ENCODE results near the gene SNX20.
A peak's percentile ranks its signal among the peaks of the same experiment; 100 is the strongest.

SNX20 gene

DNA sequence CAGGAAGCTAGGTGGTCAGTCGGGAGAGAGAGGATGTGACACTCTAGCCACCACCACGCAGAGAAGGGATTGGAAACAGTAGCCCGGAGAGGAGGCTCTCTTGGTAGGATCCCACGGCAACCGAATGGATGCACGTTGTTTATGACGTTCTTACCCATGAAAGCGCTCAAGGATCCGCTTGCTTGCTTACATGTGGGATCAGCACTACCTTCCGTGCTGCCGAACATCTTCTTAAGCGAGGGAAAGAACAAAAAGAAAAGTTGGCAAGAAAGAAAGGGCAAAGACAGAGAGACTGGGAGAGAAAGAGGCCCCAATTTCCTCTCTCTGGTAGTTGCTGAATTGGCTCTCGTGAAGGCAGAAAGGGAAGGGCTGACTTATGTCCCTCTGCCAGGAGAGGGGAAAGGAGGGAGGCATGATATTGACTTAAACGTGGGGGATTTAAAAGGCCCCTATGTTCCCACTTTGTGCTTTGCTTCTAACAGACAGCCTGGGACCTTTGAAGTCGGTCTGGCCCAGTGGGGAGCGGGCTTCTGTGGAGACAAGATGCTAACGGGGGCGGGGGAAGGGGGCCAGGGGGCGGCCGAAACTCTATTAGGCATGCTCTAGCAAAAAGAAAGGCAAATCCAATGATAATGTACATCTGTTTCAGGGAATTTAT lies 35.4 kb downstream of the SNX20 start:
- Histone ChIP-seq H3K9me3 (ENCODE audit: severe bottlenecking) (peaks cover 2% of the 10 kb centered on the region), H3K27ac (no peak overlapping the region), H3K36me3 (no peaks in the 10 kb centered on the region), H3K4me3 (ENCODE audit: low read depth, low read length) (no peak overlapping the region), H3K27me3 (ENCODE audit: insufficient read depth, low read depth, severe bottlenecking) (no peaks in the 10 kb centered on the region)
- TF ChIP-seq, protein P1, sequence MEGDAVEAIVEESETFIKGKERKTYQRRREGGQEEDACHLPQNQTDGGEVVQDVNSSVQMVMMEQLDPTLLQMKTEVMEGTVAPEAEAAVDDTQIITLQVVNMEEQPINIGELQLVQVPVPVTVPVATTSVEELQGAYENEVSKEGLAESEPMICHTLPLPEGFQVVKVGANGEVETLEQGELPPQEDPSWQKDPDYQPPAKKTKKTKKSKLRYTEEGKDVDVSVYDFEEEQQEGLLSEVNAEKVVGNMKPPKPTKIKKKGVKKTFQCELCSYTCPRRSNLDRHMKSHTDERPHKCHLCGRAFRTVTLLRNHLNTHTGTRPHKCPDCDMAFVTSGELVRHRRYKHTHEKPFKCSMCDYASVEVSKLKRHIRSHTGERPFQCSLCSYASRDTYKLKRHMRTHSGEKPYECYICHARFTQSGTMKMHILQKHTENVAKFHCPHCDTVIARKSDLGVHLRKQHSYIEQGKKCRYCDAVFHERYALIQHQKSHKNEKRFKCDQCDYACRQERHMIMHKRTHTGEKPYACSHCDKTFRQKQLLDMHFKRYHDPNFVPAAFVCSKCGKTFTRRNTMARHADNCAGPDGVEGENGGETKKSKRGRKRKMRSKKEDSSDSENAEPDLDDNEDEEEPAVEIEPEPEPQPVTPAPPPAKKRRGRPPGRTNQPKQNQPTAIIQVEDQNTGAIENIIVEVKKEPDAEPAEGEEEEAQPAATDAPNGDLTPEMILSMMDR (IDR thresholded peaks at IDR 0.05; ENCODE audit: low read depth, low read length): no peak
- no peak for DNase-seq

DNA sequence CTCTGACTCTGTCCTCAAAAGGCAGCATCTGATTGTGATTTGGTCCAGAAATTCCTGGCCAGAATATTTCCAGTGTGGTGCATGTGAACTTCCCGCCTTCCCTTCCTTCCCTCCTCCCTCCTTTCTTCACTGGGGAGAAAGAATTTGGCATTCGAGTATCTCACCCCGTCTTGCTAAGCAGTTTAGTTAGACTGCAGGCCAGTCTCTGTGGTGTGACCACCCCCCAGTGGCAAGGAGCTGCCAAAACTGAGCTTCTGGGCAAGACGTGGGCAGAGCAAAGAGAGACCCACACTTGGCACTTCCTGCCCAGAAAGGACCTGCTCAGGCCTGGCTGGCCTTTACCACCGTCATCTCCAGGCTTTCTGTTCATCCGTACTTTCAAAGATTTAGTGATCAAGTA lies 36.4 kb downstream of the SNX20 start:
- peak; percentile 55 for DNase-seq
- H3K4me3 ChIP-seq (ENCODE audit: low read depth, low read length): no peak overlapping the region
- peaks cover 2% of the 10 kb centered on the region for H3K9me3 ChIP-seq (ENCODE audit: severe bottlenecking)
- H3K36me3 ChIP-seq: no peaks in the 10 kb centered on the region
- H3K27me3 ChIP-seq (ENCODE audit: insufficient read depth, low read depth, severe bottlenecking): no peaks in the 10 kb centered on the region
- TF ChIP-seq, protein P1 (IDR thresholded peaks at IDR 0.05; ENCODE audit: low read depth, low read length): peak; percentile 71
- H3K27ac ChIP-seq: no peak overlapping the region

DNA sequence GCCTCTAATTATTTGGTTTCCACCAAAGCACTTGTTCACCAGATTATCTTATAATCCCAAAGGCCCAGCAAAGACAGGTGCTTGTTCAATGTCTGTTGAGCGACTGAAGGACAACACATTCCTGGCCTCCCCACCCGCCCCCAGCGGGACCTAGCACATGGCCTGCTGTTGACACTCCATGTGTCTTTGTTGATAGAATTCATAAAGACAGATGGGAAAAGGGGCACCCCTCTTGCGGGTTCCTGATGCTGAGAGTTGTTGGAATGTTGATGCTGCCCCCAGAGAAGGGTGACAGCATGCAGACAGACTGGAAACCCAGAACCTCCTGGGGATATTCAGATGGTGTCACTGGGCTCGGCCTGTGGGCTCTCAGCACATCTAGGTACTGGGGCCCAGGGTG lies 36.9 kb downstream of the SNX20 start:
- Histone ChIP-seq H3K27ac (no peak overlapping the region), H3K9me3 (ENCODE audit: severe bottlenecking) (peaks cover 2% of the 10 kb centered on the region), H3K27me3 (ENCODE audit: insufficient read depth, low read depth, severe bottlenecking) (no peaks in the 10 kb centered on the region), H3K36me3 (no peaks in the 10 kb centered on the region), H3K4me3 (ENCODE audit: low read depth, low read length) (no peak overlapping the region)
- TF ChIP-seq, protein P1 (IDR thresholded peaks at IDR 0.05; ENCODE audit: low read depth, low read length): no peak
- DNase-seq: no peak

DNA sequence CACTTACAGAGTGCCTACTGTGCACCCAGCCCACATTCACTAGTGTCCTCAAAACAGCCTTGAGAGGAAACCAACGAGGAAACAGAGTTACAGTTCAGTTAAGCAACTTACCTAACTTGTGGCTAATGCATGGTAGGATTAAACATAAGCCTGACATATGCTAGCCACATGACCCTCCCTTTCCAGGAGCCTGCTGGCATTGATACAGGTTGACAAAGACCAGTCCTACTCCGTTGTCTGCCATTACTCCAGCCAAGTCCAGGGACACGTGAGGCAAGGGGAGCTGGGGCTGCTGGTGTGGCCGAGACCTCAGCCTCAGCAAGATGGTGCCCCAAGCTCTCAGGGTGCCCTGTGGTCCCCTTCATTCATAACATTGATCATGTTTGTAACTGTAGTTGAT lies 37.9 kb downstream of the SNX20 start:
- peak overlapping the region; percentile 55 for H3K27ac ChIP-seq
- H3K36me3 ChIP-seq: no peaks in the 10 kb centered on the region
- no peaks in the 10 kb centered on the region for H3K27me3 ChIP-seq (ENCODE audit: insufficient read depth, low read depth, severe bottlenecking)
- DNase-seq: peak; percentile 57
- no peak overlapping the region for H3K4me3 ChIP-seq (ENCODE audit: low read depth, low read length)
- TF ChIP-seq, protein P1 (IDR thresholded peaks at IDR 0.05; ENCODE audit: low read depth, low read length): no peak
- no peaks in the 10 kb centered on the region for H3K9me3 ChIP-seq (ENCODE audit: severe bottlenecking)

DNA sequence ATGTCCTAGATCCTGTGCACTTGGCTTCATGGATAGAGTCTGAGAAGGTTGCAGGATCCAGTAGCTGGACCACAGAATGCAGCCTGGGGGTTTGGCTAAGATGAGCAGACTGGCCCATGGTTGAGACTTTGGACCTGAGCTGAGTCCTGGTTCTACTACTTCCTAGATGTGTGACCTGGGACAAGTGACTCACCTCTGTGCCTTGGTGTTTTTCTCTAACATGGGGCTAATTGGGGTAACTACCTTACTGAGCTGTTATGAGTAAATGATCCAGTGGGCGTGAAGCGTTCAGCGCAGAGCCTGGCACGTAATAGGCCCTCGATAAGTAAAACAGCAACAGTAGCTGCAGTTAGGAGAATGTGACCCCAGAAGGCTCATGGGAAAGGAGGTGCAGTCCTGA lies 38.8 kb downstream of the SNX20 start:
- H3K27me3 ChIP-seq (ENCODE audit: insufficient read depth, low read depth, severe bottlenecking): no peaks in the 10 kb centered on the region
- no peaks in the 10 kb centered on the region for H3K36me3 ChIP-seq
- DNase-seq: no peak
- TF ChIP-seq, protein P1 (IDR thresholded peaks at IDR 0.05; ENCODE audit: low read depth, low read length): no peak
- no peak overlapping the region for H3K27ac ChIP-seq
- H3K9me3 ChIP-seq (ENCODE audit: severe bottlenecking): no peaks in the 10 kb centered on the region
- no peak overlapping the region for H3K4me3 ChIP-seq (ENCODE audit: low read depth, low read length)

DNA sequence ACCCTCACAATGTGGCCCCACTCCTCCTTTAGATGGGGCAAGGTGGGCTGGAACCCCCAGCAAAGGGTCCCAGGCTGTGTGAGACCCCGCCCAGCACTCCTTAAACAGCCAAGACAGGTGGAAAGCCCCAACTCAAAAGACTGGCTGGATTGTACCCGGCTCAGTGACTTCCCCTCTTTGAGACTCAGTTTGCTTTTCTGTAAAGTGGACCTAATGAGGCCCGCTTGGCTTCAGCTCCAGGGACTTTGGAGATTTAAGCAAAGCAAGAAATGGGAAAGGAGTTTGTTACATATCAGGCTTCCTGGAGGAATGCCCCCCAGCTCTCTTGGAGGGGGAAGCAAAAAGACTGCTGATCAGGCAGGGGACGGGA lies 39.3 kb downstream of the SNX20 start:
- Histone ChIP-seq H3K27ac (no peak overlapping the region), H3K9me3 (ENCODE audit: severe bottlenecking) (no peaks in the 10 kb centered on the region), H3K36me3 (no peaks in the 10 kb centered on the region), H3K4me3 (ENCODE audit: low read depth, low read length) (no peak overlapping the region), H3K27me3 (ENCODE audit: insufficient read depth, low read depth, severe bottlenecking) (no peaks in the 10 kb centered on the region)
- no peak for DNase-seq
- TF ChIP-seq, protein P1 (IDR thresholded peaks at IDR 0.05; ENCODE audit: low read depth, low read length): no peak

Measured in WERI-Rb-1 (cell line).